WTC11 (cell line): Measurements from ENCODE around the gene SH3PXD2A. TPM values are rescaled to one million over a fixed set of nuclear protein-coding genes. Genes with fewer than 3 reads are reported as not detected.

ENCODE experiments used
- ATAC-seq: fragments of 200-7000 bp; cut with Tn5 transposase; 2 replicates; pipeline ENCODE4 v1.10.0; 2021; ENCODE audit warnings: mild to moderate bottlenecking, moderate library complexity
- CTCF ChIA-PET: fragments of 300-600 bp; sonication (Branson Sonifier 250); formaldehyde crosslinking; loops from one replicate; lab custom pipeline; 2021; ENCODE audit warnings: antibody characterized with exemption; lab: Charles Lee
- POLR2A ChIA-PET: fragments of 350-600 bp; sonication (Branson Sonifier 250); formaldehyde crosslinking; loops from one replicate; lab custom pipeline; 2021; ENCODE audit warnings: antibody characterized with exemption; lab: Charles Lee
- DNase-seq: peaks from one replicate; pipeline ENCODE4 v3.0.0; 2021; ENCODE audit warnings: low spot score
- H3K27ac Mint-ChIP-seq: 2 replicates; pipeline ENCODE4 v1.8.0; 2021; ENCODE audit warnings: mixed read lengths
- H3K27me3 Mint-ChIP-seq: 2 replicates; pipeline ENCODE4 v1.8.0; 2021; ENCODE audit warnings: low read depth, mild to moderate bottlenecking, moderate library complexity, mixed read lengths
- H3K36me3 Mint-ChIP-seq: 2 replicates; pipeline ENCODE4 v1.8.0; 2021; ENCODE audit warnings: mixed read lengths
- H3K4me1 Mint-ChIP-seq: 2 replicates; pipeline ENCODE4 v1.8.0; 2022; ENCODE audit warnings: mixed read lengths
- H3K4me3 Mint-ChIP-seq: 2 replicates; pipeline ENCODE4 v1.8.0; 2021; ENCODE audit warnings: mild to moderate bottlenecking, moderate library complexity, mixed read lengths
- H3K9me3 Mint-ChIP-seq: 2 replicates; pipeline ENCODE4 v1.8.0; 2021; ENCODE audit warnings: mixed read lengths
- AR ChIP-seq: fragments of 250-450 bp; sonication (Bioruptor Pico); IDR thresholded peaks from 2 replicates; pipeline ENCODE4 v1.9.0; 2021; ENCODE audit warnings: mild to moderate bottlenecking
- ARID4B ChIP-seq: sonication (generic); formaldehyde crosslinking; IDR thresholded peaks from 2 replicates; pipeline ENCODE4 v1.8.0; 2023; ENCODE audit warnings: missing genetic modification reagents, mild to moderate bottlenecking, borderline replicate concordance
- CTCF ChIP-seq: fragments of 200-600 bp; IDR thresholded peaks from 2 replicates; pipeline ENCODE4 v1.8.0; 2022; ENCODE audit warnings: antibody characterized with exemption
- ESRRA ChIP-seq: sonication (generic); formaldehyde crosslinking; IDR thresholded peaks from 2 replicates; pipeline ENCODE4 v1.8.1; 2022; ENCODE audit warnings: mild to moderate bottlenecking, missing genetic modification reagents, borderline replicate concordance
- ETV6 ChIP-seq: sonication (generic); formaldehyde crosslinking; IDR thresholded peaks from 2 replicates; pipeline ENCODE4 v1.8.1; 2022; ENCODE audit warnings: mild to moderate bottlenecking, missing genetic modification reagents
- GABPB1 ChIP-seq: sonication (generic); formaldehyde crosslinking; IDR thresholded peaks from 2 replicates; pipeline ENCODE4 v1.8.1; 2023; ENCODE audit warnings: mild to moderate bottlenecking, missing genetic modification reagents
- JAZF1 ChIP-seq: fragments of 250-450 bp; sonication (Bioruptor Pico); IDR thresholded peaks from 2 replicates; pipeline ENCODE4 v1.9.0; 2021; ENCODE audit warnings: moderate library complexity, mild to moderate bottlenecking, inconsistent platforms
- MYBL2 ChIP-seq: sonication (generic); formaldehyde crosslinking; IDR thresholded peaks from 2 replicates; pipeline ENCODE4 v1.8.1; 2023; ENCODE audit warnings: mild to moderate bottlenecking, moderate library complexity, missing genetic modification reagents
- NFE2L1 ChIP-seq: sonication (generic); formaldehyde crosslinking; IDR thresholded peaks from 2 replicates; pipeline ENCODE4 v1.8.1; 2023; ENCODE audit warnings: missing genetic modification reagents
- SMAD3 ChIP-seq: sonication (generic); formaldehyde crosslinking; IDR thresholded peaks from 2 replicates; pipeline ENCODE4 v1.8.0; 2022; ENCODE audit warnings: missing genetic modification reagents, mild to moderate bottlenecking, borderline replicate concordance
- TP53 ChIP-seq: sonication (generic); formaldehyde crosslinking; IDR thresholded peaks from 2 replicates; pipeline ENCODE4 v1.8.1; 2023; ENCODE audit warnings: mild to moderate bottlenecking, missing genetic modification reagents
- USF2 ChIP-seq: sonication (generic); formaldehyde crosslinking; IDR thresholded peaks from 2 replicates; pipeline ENCODE4 v1.8.1; 2023; ENCODE audit warnings: mild to moderate bottlenecking, missing genetic modification reagents, moderate library complexity
- ZNF121 ChIP-seq: sonication (generic); formaldehyde crosslinking; IDR thresholded peaks from 2 replicates; pipeline ENCODE4 v1.8.0; 2023; ENCODE audit warnings: missing genetic modification reagents
- ZSCAN18 ChIP-seq: fragments of 250-450 bp; sonication (Bioruptor Pico); IDR thresholded peaks from 2 replicates; pipeline ENCODE4 v2.1.2; 2022; ENCODE audit warnings: mild to moderate bottlenecking, moderate library complexity
- total RNA-seq: library from RNA; stranded (reverse); gene quantifications from 3 replicates; pipeline ENCODE4 v1.2.3, GENCODE V29; 2021

Gene SH3PXD2A
- total RNA-seq, 1 experiment from 2014 or later: 15.7 TPM

- CTCF ChIA-PET: interaction anchor here (0.9 to 2.7 kb wide), 2 partner anchors 8 to 10 kb away, joined by 3 to 11 read pairs; no protein-coding TSS in a partner anchor
- no peak for ATAC-seq
- Mint-ChIP-seq H3K4me3 (no peak overlapping the region), H3K27ac (no peak overlapping the region), H3K9me3 (no peaks in the 10 kb centered on the region), H3K4me1 (peaks cover 9% of the 10 kb centered on the region), H3K36me3 (no peaks in the 10 kb centered on the region), H3K27me3 (no peaks in the 10 kb centered on the region)
- TF ChIP-seq JAZF1 (CRISPR knock-in tag): no peak
- TF ChIP-seq TP53 (CRISPR knock-in tag): no peak
- POLR2A ChIA-PET: no interaction called here
- DNase-seq: no peak
Observed at GRCh38 chr10:103720964-103721335, 134.4 kb downstream of the SH3PXD2A start.

GRCh38 chr10:103720328-103720963 lies 134.9 kb downstream of the SH3PXD2A start:
- no peak overlapping the region for H3K27ac Mint-ChIP-seq
- CTCF ChIA-PET: interaction anchor here (0.9 kb wide), 1 partner anchor 9 kb away, joined by 3 read pairs; no protein-coding TSS in a partner anchor
- no peaks in the 10 kb centered on the region for H3K9me3 Mint-ChIP-seq
- DNase-seq: no peak
- H3K36me3 Mint-ChIP-seq: no peaks in the 10 kb centered on the region
- TF ChIP-seq CTCF (no peak), MYBL2 (CRISPR knock-in tag) (no peak), SMAD3 (CRISPR knock-in tag) (no peak)
- TF ChIP-seq, all 79 proteins: peak for 0
- no peak for ATAC-seq
- H3K27me3 Mint-ChIP-seq: no peaks in the 10 kb centered on the region
- H3K4me3 Mint-ChIP-seq: no peak overlapping the region
- POLR2A ChIA-PET: no interaction called here
- peaks cover 9% of the 10 kb centered on the region for H3K4me1 Mint-ChIP-seq

GRCh38 chr10:103719036-103719435 lies 136.3 kb downstream of the SH3PXD2A start:
- ATAC-seq: no peak
- ChIA-PET CTCF (no interaction called here), POLR2A (no interaction called here)
- Mint-ChIP-seq H3K27me3 (no peaks in the 10 kb centered on the region), H3K9me3 (no peaks in the 10 kb centered on the region), H3K4me1 (peaks cover 9% of the 10 kb centered on the region), H3K27ac (no peak overlapping the region), H3K4me3 (no peak overlapping the region), H3K36me3 (no peaks in the 10 kb centered on the region)
- TF ChIP-seq GABPB1 (CRISPR knock-in tag) (no peak), ZSCAN18 (CRISPR knock-in tag) (no peak), ARID4B (CRISPR knock-in tag) (no peak), AR (CRISPR knock-in tag) (no peak), ZNF121 (no peak), CTCF (no peak), ESRRA (no peak), USF2 (CRISPR knock-in tag) (no peak), ETV6 (CRISPR knock-in tag) (no peak), NFE2L1 (no peak), TP53 (CRISPR knock-in tag) (no peak)
- no peak for DNase-seq
